Measurements from ENCODE around the gene ZNF543. TPM values are rescaled to one million over a fixed set of nuclear protein-coding genes. Genes with fewer than 3 reads are reported as not detected.

ZNF543 gene
- 0.78 to 1.7 TPM (median 1.4 TPM) in 5 replicates for total RNA-seq (2022; extraction: Qiagen RNA extraction; ENCODE audit: low read depth)

DNA sequence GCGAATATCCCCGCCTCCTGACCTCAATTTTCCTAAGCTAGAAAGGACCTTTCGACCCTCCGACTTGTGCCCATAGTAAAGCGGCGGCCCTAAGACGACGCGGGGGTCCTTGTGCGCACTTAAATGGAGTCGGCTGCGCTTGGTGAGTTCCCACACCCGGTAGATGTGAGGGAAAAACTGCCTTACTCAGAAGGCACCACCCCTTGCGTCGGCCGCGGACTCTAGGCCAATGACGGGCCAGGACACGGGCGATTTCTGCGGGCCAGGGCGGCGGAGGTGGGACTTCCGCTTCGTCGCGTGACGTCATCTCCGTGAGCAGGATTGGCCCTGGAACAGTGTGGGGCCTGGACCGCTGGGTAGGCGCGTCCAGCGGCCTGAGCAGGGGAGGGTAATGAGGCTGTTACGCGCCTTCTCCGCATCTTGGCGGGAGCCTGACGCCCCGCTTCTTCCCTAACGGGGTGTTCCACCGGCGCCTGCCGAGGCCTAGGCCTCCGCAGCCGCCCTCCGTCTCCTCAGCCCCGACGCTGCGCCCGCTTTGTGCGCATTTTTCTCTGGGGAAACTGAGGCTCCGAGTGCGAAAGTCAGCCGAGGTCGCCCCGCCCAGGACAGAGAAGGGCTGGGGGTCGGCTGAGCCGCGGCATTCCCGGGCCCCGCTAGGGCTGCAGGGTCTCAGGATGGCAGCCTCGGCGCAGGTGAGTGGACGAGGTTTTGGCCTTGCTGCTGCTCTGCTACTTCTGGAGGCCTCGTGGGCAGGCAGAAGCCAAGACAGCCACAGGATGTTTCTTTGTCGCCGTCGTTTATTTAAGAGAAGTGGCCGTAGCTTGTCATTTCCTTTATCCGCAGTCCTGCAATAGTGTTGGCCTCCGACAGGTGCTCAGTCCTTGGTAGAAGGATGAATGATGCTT, at the start of gene ZNF543:
Gene ZNF543, plus strand, starts transcription at position 293 of the 905 bp plus-strand sequence. Its CDS starts 382 bp downstream, at position 675.

GRCh38 chr19:57280165-57280961, 39.9 kb upstream of the ZNF543 start, which contains the start of gene ZNF460:
TSS of gene ZNF460 (plus strand) at chr19:57280485. CDS start at chr19:57280807, 322 bp downstream.

DNA sequence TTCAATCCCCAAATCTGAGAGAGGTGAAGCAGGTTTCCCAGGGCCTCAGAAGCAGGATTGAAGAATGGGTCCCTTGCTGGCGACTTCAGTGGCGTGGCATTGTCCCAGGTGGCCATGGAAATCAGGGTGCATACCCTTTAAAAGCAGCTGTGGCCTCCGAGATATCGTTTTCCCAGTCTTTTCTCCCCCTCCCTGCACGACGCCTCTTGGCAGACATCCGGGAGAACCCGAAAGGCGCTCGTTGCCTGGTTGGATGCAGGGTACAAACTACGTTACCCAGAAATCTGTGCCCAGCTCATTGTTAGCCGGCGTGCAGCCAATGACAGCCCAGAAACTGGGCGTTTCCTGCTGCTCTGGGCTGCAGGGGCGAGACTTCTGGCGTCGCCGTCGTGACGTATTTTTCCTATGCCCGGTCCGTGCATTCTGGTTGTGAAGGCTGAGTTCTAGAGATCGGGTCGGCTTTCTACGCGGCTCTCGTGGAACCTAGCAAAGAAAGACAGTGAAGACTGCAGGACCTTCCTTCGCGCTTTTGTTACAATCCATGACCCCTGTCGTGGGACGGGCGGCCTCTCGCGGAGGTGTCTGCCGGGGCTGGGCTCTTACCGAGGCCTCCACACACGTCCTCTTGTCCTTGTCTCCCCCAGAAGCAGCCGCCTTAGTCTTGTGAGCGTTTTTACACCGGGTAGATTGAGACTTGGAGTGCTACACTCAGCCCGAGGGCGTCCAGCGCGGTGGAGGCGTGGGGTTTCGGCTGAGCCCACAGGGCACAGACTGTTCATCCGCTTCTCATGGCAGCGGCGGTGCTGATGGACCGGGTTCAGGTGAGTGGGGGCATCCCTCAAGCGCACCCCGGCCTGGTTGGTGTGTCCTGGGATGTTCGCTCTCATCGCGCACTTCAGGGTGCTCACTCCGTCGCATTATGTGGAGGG, 30.9 kb downstream of the ZNF543 start, which contains the start of gene ZNF304:
Gene ZNF304, plus strand, starts transcription at position 395 of the 929 bp plus-strand sequence. Its CDS starts 394 bp downstream, at position 789.

GRCh38 chr19:57362997-57363687, 42.9 kb downstream of the ZNF543 start, which contains the start of the genes TRAPPC2B and ZNF547:
TSS of gene TRAPPC2B (plus strand) at chr19:57363551. CDS start at chr19:57364834, 1,283 bp downstream.
TSS of gene ZNF547 (plus strand) at chr19:57363551. CDS start at chr19:57368556, 5,005 bp downstream.

Other genes starting within 250 kb of the ZNF543 start
- not detected in 5 replicates for gene USP29, start 200.5 kb upstream of the ZNF543 start, total RNA-seq (2022; extraction: Qiagen RNA extraction; ENCODE audit: low read depth)
- not detected in 5 replicates for gene ZIM3, start 175.3 kb upstream of the ZNF543 start, total RNA-seq (2022; extraction: Qiagen RNA extraction; ENCODE audit: low read depth)
- gene DUXA, start 153.0 kb upstream of the ZNF543 start, total RNA-seq (2022; extraction: Qiagen RNA extraction; ENCODE audit: low read depth): not detected in 5 replicates
- gene ZNF264, start 129.0 kb upstream of the ZNF543 start, total RNA-seq (2022; extraction: Qiagen RNA extraction; ENCODE audit: low read depth): 6.8 to 9.0 TPM (median 7.4 TPM) in 5 replicates
- 0.23 to 0.73 TPM (median 0.37 TPM) in 5 replicates for gene AURKC, start 89.4 kb upstream of the ZNF543 start, total RNA-seq (2022; extraction: Qiagen RNA extraction; ENCODE audit: low read depth)
- gene ZNF805, start 79.8 kb upstream of the ZNF543 start, total RNA-seq (2022; extraction: Qiagen RNA extraction; ENCODE audit: low read depth): 1.2 to 2.4 TPM (median 2.0 TPM) in 5 replicates
- 0.89 to 1.2 TPM (median 0.96 TPM) in 5 replicates for gene ZNF460, start 40.0 kb upstream of the ZNF543 start, total RNA-seq (2022; extraction: Qiagen RNA extraction; ENCODE audit: low read depth)
- gene ZNF304, start 30.8 kb downstream of the ZNF543 start, total RNA-seq (2022; extraction: Qiagen RNA extraction; ENCODE audit: low read depth): 2.0 to 2.5 TPM (median 2.3 TPM) in 5 replicates
- gene TRAPPC2B, start 43.1 kb downstream of the ZNF543 start, total RNA-seq (2022; extraction: Qiagen RNA extraction; ENCODE audit: low read depth): 15.8 to 18.0 TPM (median 16.3 TPM) in 5 replicates
- 1.4 to 2.2 TPM (median 1.7 TPM) in 5 replicates for gene ZNF547, start 43.1 kb downstream of the ZNF543 start, total RNA-seq (2022; extraction: Qiagen RNA extraction; ENCODE audit: low read depth)
- gene ZNF548, start 69.4 kb downstream of the ZNF543 start, total RNA-seq (2022; extraction: Qiagen RNA extraction; ENCODE audit: low read depth): 2.2 to 4.6 TPM (median 3.9 TPM) in 5 replicates
- gene ZNF17, start 90.7 kb downstream of the ZNF543 start, total RNA-seq (2022; extraction: Qiagen RNA extraction; ENCODE audit: low read depth): 4.0 to 7.4 TPM (median 4.9 TPM) in 5 replicates
- 14.1 to 17.2 TPM (median 14.4 TPM) in 5 replicates for gene ZNF749, start 114.9 kb downstream of the ZNF543 start, total RNA-seq (2022; extraction: Qiagen RNA extraction; ENCODE audit: low read depth)
- 0.08 to 0.10 TPM in 2 of 5 replicates, not detected in the others for gene VN1R1, start 136.7 kb downstream of the ZNF543 start, total RNA-seq (2022; extraction: Qiagen RNA extraction; ENCODE audit: low read depth)
- gene ZNF772, start 157.1 kb downstream of the ZNF543 start, total RNA-seq (2022; extraction: Qiagen RNA extraction; ENCODE audit: low read depth): 0.58 to 1.8 TPM (median 1.5 TPM) in 5 replicates
- 5.6 to 9.9 TPM (median 6.5 TPM) in 5 replicates for gene ZNF419, start 167.3 kb downstream of the ZNF543 start, total RNA-seq (2022; extraction: Qiagen RNA extraction; ENCODE audit: low read depth)
- 3.6 to 5.6 TPM (median 5.5 TPM) in 5 replicates for gene ZNF773, start 179.5 kb downstream of the ZNF543 start, total RNA-seq (2022; extraction: Qiagen RNA extraction; ENCODE audit: low read depth)
- gene ZNF549, start 206.9 kb downstream of the ZNF543 start, total RNA-seq (2022; extraction: Qiagen RNA extraction; ENCODE audit: low read depth): 1.5 to 2.1 TPM (median 1.8 TPM) in 5 replicates
- 3.0 to 4.3 TPM (median 3.8 TPM) in 5 replicates for gene ZNF550, start 239.4 kb downstream of the ZNF543 start, total RNA-seq (2022; extraction: Qiagen RNA extraction; ENCODE audit: low read depth)

Measured in A549 treated with GW870086 at 1 μM for 4 hours (cell line).